ENCODE results near the gene SNX5. TPM values are rescaled to one million over a fixed set of nuclear protein-coding genes. Genes with fewer than 3 reads are reported as not detected.

The SNX5 gene
- total and polyA plus RNA-seq, 9 of the 15 experiments (the other 6 are each of a cell fraction or from before 2014, with no cell fraction given), result 53.5 to 276 (median 160) TPM

- TF ChIP-seq ZNF274 (IDR thresholded peaks at IDR 0.05; ENCODE audit: borderline replicate concordance, low read depth, low read length) (no peak), NRF1 (conservative IDR thresholded peaks at IDR 0.05 in 1 of 2, IDR thresholded peaks at IDR 0.05 in 1 of 2) (no peak), USF1 (CRISPR knock-in tag; IDR thresholded peaks at IDR 0.05) (no peak), CHD4 (IDR thresholded peaks at IDR 0.05; ENCODE audit: insufficient read depth, insufficient replicate concordance, low read depth, low read length, poor library complexity, severe bottlenecking) (no peak), RFX7 (CRISPR knock-in tag; IDR thresholded peaks at IDR 0.05) (no peak), ZNF121 (CRISPR knock-in tag; conservative IDR thresholded peaks at IDR 0.05) (no peak), ZNF175 (CRISPR knock-in tag; IDR thresholded peaks at IDR 0.05; ENCODE audit: low read depth) (no peak), IRF1 (CRISPR knock-in tag; IDR thresholded peaks at IDR 0.05; ENCODE audit: borderline replicate concordance) (no peak), ZNF780A (CRISPR knock-in tag; IDR thresholded peaks at IDR 0.05) (no peak), GTF2E2 (tag; IDR thresholded peaks at IDR 0.05) (no peak), SAP30 (IDR thresholded peaks at IDR 0.05; ENCODE audit: borderline replicate concordance, insufficient read depth, low read depth, low read length, poor library complexity, severe bottlenecking) (no peak), CBX3 (IDR thresholded peaks at IDR 0.05; ENCODE audit: borderline replicate concordance in 1 of 2, low read length in 2 of 2) (0 out of 3 replicates have a peak, but pooled peaks of 1 of the 2 experiments have one; percentile 4), KAT8 (IDR thresholded peaks at IDR 0.05; ENCODE audit: low read depth) (no peak), SMARCB1 (IDR thresholded peaks at IDR 0.05; ENCODE audit: insufficient read length, low read depth) (no peak), ZBTB34 (CRISPR knock-in tag; IDR thresholded peaks at IDR 0.05) (no peak), ATF3 (IDR thresholded peaks at IDR 0.05) (no peak; the same call in 1 of the 2 replicates), ATF3 (CRISPR knock-in tag; conservative IDR thresholded peaks at IDR 0.05) (no peak), ZNF217 (CRISPR knock-in tag; IDR thresholded peaks at IDR 0.05) (no peak), DDX20 (tag; IDR thresholded peaks at IDR 0.05; ENCODE audit: low read depth) (no peak)
Measured at GRCh38 chr20:17925141-17925939, 43.3 kb downstream of the SNX5 start (continued).

Data from K562 (cell line).